ENCODE results near the gene GNAI2. TPM values are rescaled to one million over a fixed set of nuclear protein-coding genes. Genes with fewer than 3 reads are reported as not detected.
A peak's percentile ranks its signal among the peaks of the same experiment; 100 is the strongest.

The GNAI2 gene
- total RNA-seq, 1 donor from 2014 or later = 118 TPM

DNA sequence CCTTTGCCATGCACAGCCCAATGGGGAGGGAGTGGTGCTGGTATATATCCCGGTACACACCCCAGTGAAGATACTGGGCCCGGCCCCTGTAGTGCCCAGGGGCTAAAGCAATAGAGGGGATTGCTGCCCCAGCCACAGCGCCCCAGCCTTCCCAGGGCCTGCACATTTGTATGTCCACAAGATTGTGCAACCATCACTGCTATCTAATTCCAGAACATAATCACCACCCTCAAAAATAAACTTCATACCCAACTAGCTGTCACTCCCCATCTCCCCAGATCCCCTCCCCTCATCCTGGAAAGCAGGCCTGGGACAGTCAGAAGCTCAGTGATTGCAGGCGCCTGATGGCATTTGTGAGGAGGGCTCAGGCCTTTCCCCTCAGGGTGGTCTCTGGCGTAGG is 13.5 kb downstream of the GNAI2 start:
- no peak overlapping the region for H3K4me3 ChIP-seq
- DNase-seq = no peak

DNA sequence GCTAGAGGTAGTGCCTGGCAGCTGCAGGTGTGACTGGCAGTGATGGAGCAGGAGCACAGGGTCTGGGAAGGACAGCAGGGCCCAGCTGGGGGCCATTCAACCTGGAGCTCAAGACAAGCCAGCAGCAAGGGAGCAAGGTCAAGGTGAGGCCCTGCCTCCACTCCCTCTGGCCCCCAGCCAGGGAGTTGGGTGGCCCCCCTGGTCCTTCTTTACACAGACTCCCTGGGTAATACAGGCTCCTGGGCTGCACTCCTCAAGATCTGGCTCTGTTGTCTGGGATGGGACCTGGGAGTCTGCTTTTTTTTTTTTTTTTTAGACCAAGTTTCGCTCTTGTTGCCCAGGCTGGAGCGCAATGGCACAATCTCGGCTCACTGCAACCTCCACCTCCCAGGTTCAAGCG is 14.5 kb downstream of the GNAI2 start:
- intact Hi-C loops (cut with micrococcal nuclease) = no loop called here
- no peak for TF ChIP-seq CTCF (IDR thresholded peaks at IDR 0.05; ENCODE audit: borderline replicate concordance)
- H3K27me3 ChIP-seq (ENCODE audit: low read depth) = no peaks in the 10 kb centered on the region
- H3K36me3 ChIP-seq = peaks cover 31% of the 10 kb centered on the region
- H3K4me3 ChIP-seq = no peak overlapping the region
- H3K9me3 ChIP-seq (replicated peaks) = no peaks in the 10 kb centered on the region
- peaks cover 100% of the 10 kb centered on the region for H3K4me1 ChIP-seq
- DNase-seq = no peak
- peak overlapping the region; percentile 99 for H3K27ac ChIP-seq (replicated peaks)

More for the DNA sequence above, 13.5 kb downstream of the GNAI2 start:
- peaks cover 23% of the 10 kb centered on the region for H3K36me3 ChIP-seq
- peak overlapping the region; percentile 99 for H3K27ac ChIP-seq (replicated peaks)
- no peak for TF ChIP-seq CTCF (IDR thresholded peaks at IDR 0.05; ENCODE audit: borderline replicate concordance)
- no peaks in the 10 kb centered on the region for H3K9me3 ChIP-seq (replicated peaks)
- H3K27me3 ChIP-seq (ENCODE audit: low read depth) = no peaks in the 10 kb centered on the region
- H3K4me1 ChIP-seq = peaks cover 100% of the 10 kb centered on the region
- intact Hi-C loops (cut with micrococcal nuclease) = no loop called here

GRCh38 chr3:50251220-50251619 is 15.2 kb downstream of the GNAI2 start:
- TF ChIP-seq CTCF (IDR thresholded peaks at IDR 0.05; ENCODE audit: borderline replicate concordance) = no peak
- Histone ChIP-seq H3K36me3 (peaks cover 39% of the 10 kb centered on the region), H3K27me3 (ENCODE audit: low read depth) (no peaks in the 10 kb centered on the region), H3K27ac (replicated peaks) (peak overlapping the region; percentile 99), H3K4me3 (no peak overlapping the region), H3K4me1 (peaks cover 100% of the 10 kb centered on the region), H3K9me3 (replicated peaks) (no peaks in the 10 kb centered on the region)
- DNase-seq = no peak
- intact Hi-C loops (cut with micrococcal nuclease) = no loop called here

GRCh38 chr3:50254577-50255250 is 18.7 kb downstream of the GNAI2 start:
- intact Hi-C loops (cut with micrococcal nuclease) = no loop called here
- Histone ChIP-seq H3K27ac (replicated peaks) (peak overlapping the region; percentile 99), H3K36me3 (peaks cover 62% of the 10 kb centered on the region)

GRCh38 chr3:50255251-50255615 is 19.2 kb downstream of the GNAI2 start:
- H3K4me3 ChIP-seq = peak overlapping the region; percentile 28
- H3K27me3 ChIP-seq (ENCODE audit: low read depth) = no peaks in the 10 kb centered on the region
- no peak for TF ChIP-seq CTCF (IDR thresholded peaks at IDR 0.05; ENCODE audit: borderline replicate concordance)
- intact Hi-C loops (cut with micrococcal nuclease) = no loop called here
- peak overlapping the region; percentile 99 for H3K27ac ChIP-seq (replicated peaks)
- peaks cover 6% of the 10 kb centered on the region for H3K9me3 ChIP-seq (replicated peaks)
- H3K36me3 ChIP-seq = peaks cover 62% of the 10 kb centered on the region
- peaks cover 99% of the 10 kb centered on the region for H3K4me1 ChIP-seq
- DNase-seq = no peak

More at GRCh38 chr3:50254577-50255250, 18.7 kb downstream of the GNAI2 start:
- H3K27me3 ChIP-seq (ENCODE audit: low read depth) = no peaks in the 10 kb centered on the region
- peak overlapping the region; percentile 28 for H3K4me3 ChIP-seq
- peak; percentile 79 for DNase-seq
- H3K9me3 ChIP-seq (replicated peaks) = peaks cover 6% of the 10 kb centered on the region
- H3K4me1 ChIP-seq = peaks cover 100% of the 10 kb centered on the region
- TF ChIP-seq CTCF (IDR thresholded peaks at IDR 0.05; ENCODE audit: borderline replicate concordance) = no peak

All from left ventricle myocardium inferior (tissue), 1 donor.